Thyroid gland (tissue), 4 donors: ENCODE data around the gene MASP1.

Experiments
- CTCF ChIP-seq, 6 experiments: fragments of 200-600 bp in 3 of 6; fragments of 450-650 bp in 3 of 6; sonication (generic) in 3 of 6; IDR thresholded peaks; one replicate each; pipeline ENCODE4 v1.5.1; 2016 to 2019; ENCODE audit warnings: antibody characterized with exemption in 6 of 6, mild to moderate bottlenecking in 2 of 6, inconsistent platforms in 1 of 6, moderate library complexity in 1 of 6
- POLR2A ChIP-seq, 2 donors: fragments of 450-650 bp; IDR thresholded peaks; one replicate each; pipeline ENCODE4 v1.6.1; 2017; ENCODE audit warnings: antibody characterized with exemption in 2 of 2, mild to moderate bottlenecking in 2 of 2, moderate library complexity in 1 of 2

- no peak for TF ChIP-seq CTCF (IDR thresholded peaks at IDR 0.05)
- no peak for TF ChIP-seq POLR2A (IDR thresholded peaks at IDR 0.05)
Observed at GRCh38 chr3:187321766-187322165, 30.2 kb upstream of the MASP1 start.
